CD4-positive, alpha-beta T cell treated with Interleukin-17A for 4 hours (primary cell): Measurements from ENCODE around the gene HP1BP3.
"Not testable (repeated sequence)": the region's sequence is repeated elsewhere in the genome, so short reads cannot be mapped to it uniquely, and the experiment has no call there.

Experiments used
- DNase-seq: peaks from one replicate; pipeline ENCODE4 v3.0.0-alpha.2; 2020; ENCODE audit warnings: mixed read lengths

Gene HP1BP3

GRCh38 chr1:20726118-20726911 is 60.8 kb downstream of the HP1BP3 start:
- DNase-seq: no peak

- DNase-seq: no peak
These were observed 61.7 kb downstream of the HP1BP3 start for GRCh38 chr1:20725189-20726117.

GRCh38 chr1:20724364-20725188 is 62.5 kb downstream of the HP1BP3 start:
- DNase-seq: no peak

- DNase-seq: no peak
These were observed 63.4 kb downstream of the HP1BP3 start for GRCh38 chr1:20723537-20724363.

- no peak for DNase-seq
These were observed 64.0 kb downstream of the HP1BP3 start for GRCh38 chr1:20723159-20723536.

- no peak for DNase-seq
These were observed 65.7 kb downstream of the HP1BP3 start for GRCh38 chr1:20721117-20722061.

- DNase-seq: no peak
These were observed 66.4 kb downstream of the HP1BP3 start for GRCh38 chr1:20720631-20721091.

- no peak for DNase-seq
These were observed 67.1 kb downstream of the HP1BP3 start for GRCh38 chr1:20719871-20720620.

- no peak for DNase-seq
These were observed 67.8 kb downstream of the HP1BP3 start for GRCh38 chr1:20719261-20719660.

- not testable (repeated sequence) for DNase-seq
These were observed 68.7 kb downstream of the HP1BP3 start for GRCh38 chr1:20718343-20718882.

- DNase-seq: peak; percentile 79
These were observed 69.4 kb downstream of the HP1BP3 start, which contains the start of gene KIF17 for GRCh38 chr1:20717452-20718342. KIF17 (minus strand) TSS chr1:20718007; CDS start chr1:20717706, 301 bp downstream.

- no peak for DNase-seq
These were observed 70.9 kb downstream of the HP1BP3 start for GRCh38 chr1:20716232-20716631.

GRCh38 chr1:20715406-20715805 is 71.7 kb downstream of the HP1BP3 start:
- no peak for DNase-seq

- DNase-seq: no peak
These were observed 73.7 kb downstream of the HP1BP3 start for GRCh38 chr1:20713440-20713839.

GRCh38 chr1:20712215-20712577 is 74.9 kb downstream of the HP1BP3 start:
- DNase-seq: no peak

- no peak for DNase-seq
These were observed 75.6 kb downstream of the HP1BP3 start for GRCh38 chr1:20711285-20712214.
